GM19023 (cell line): ENCODE measurements around the gene TEAD4.

Experiments
- ATAC-seq: cut with Tn5 transposase; IDR thresholded peaks from one replicate; pipeline ENCODE4 v1.9.1; 2021; ENCODE audit warnings: mild to moderate bottlenecking, moderate library complexity; ENCODE audit not compliant: unreplicated experiment

The TEAD4 gene

GRCh38 chr12:2999265-2999841 lies 40.2 kb downstream of the TEAD4 start:
- ATAC-seq: no peak

GRCh38 chr12:3000548-3001275 lies 41.5 kb downstream of the TEAD4 start:
- no peak for ATAC-seq

DNA sequence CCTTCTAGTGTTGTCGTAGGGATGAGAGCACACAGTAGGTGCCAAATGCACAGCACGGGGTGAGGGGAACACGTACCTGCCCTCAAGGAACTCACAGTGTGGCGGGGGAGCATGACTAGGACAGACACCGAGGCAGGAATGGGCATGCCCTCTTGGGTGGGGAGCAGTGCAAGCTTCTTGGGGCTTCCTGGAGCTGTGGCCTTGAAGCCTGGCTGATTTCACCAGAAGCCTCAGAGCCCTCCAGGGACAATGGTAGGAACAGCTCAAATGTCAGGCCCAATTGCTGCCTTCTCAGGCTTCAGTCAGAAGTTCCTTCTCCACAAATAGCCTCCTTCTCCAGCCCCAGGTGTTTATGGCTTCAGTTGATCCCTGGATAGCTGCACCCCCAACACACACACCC lies 43.4 kb downstream of the TEAD4 start:
- ATAC-seq: no peak

DNA sequence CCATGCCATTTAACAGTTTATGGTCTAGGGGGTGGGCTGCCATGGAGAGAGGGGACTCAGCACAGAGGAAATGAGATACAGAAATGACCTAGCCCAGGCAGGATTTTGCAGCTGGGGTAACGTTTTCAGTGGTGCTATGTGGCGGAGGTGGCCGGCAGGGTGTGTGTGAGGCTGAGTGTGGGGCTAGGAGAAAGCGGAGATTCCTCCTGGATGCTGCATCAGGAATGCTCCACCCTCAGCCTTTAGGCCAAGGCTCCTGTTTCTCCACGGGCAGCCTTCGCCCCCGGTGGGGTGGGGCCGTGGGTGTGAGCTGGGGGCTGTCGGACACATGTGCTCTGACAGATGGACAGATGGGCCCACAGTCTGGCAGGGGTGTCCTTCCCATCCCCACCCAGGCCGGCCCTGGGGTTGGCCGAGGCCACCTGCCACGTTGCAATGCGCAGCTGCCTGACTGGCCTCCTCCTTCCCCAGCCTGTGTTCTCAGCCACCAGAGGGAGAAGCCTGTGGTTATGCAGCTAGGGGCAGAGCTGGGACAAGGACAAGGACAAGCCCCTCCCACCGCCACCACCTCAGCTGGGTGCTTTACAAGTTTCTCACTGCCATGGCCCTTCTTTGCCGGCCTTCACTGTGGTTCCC lies 44.3 kb downstream of the TEAD4 start:
- ATAC-seq: no peak

DNA sequence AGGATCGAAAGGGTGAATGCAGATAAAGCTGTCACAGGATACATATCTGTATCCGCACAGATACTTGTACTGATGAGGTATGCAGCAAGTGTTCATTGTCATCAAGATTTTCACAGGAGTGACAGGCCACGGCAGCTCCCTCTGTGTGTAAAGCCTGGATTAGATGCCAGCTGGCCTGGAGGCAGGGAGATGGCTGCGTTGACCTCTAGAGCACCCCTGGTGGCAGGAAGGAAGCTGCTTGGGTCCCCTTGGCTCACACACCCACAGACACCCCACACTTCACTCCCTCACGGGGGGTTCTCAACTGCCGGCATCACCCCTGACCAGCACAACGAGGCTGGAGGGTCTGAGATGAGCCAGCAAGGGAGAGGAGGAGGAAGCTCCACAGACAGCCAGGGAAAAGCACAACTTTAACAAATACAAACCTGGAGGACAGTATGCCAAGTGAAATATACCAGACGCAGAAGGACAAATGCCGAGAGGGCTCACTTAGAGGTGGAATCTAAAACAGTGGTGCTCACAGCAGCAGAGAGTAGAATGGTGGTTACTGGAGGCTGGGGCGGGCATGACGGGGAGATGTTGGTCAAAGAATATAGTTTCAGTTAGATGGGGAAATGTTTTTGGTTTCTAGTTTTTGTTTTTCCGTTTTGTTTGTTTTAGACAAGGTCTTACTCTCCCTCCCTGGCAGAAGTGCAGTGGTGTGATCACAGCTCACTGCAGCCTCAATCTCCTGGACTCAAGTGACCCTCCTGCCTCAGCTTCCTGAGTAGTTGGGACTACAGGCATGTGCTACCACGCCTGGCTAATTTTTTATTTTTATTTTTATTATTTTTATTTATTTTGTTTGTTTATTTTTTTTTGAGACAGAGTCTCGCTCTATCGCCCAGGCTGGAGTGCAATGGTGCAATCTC lies 45.7 kb downstream of the TEAD4 start:
- no peak for ATAC-seq

GRCh38 chr12:3005736-3006135 lies 46.5 kb downstream of the TEAD4 start:
- no peak for ATAC-seq

GRCh38 chr12:3009780-3010179 lies 50.6 kb downstream of the TEAD4 start:
- ATAC-seq: no peak

DNA sequence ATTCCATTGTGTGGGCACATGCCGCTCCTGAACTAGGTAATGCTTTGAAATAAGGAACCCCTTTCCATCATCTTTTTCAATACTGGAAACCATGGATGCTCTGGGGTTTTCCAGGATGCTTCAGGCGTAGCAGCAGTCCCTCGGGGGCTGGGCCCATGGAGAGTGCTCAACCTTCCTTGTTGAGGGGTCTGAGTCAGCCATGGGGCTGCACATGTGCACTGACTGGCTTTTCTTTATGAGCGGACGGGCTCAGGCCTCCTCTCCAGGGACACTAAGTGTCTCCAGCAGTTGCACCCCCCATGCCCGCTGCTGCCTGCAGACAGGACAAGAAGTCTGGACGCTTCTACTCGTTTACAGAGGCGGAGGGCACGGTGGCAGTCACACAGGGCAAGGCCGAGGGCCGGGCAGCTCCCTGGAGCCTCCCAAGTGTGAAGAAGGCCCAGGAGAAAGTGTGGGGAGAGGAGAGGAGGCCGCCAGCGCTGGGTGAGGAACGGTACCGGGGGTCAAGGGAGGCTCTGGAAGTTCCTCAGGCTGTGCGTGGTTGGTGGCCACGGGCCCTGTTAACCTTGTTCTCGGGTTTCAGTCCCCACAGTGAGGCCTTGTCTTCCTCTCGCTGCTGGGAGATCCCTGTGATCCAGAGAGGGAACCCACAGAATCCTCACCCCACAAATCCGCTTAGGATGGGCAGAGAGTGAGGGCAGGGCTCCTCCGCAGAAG lies 51.2 kb downstream of the TEAD4 start:
- no peak for ATAC-seq

- no peak for ATAC-seq
These were observed 53.6 kb downstream of the TEAD4 start for GRCh38 chr12:3012786-3013185.

- ATAC-seq: no peak
These were observed 55.4 kb downstream of the TEAD4 start for GRCh38 chr12:3014641-3015040.

DNA sequence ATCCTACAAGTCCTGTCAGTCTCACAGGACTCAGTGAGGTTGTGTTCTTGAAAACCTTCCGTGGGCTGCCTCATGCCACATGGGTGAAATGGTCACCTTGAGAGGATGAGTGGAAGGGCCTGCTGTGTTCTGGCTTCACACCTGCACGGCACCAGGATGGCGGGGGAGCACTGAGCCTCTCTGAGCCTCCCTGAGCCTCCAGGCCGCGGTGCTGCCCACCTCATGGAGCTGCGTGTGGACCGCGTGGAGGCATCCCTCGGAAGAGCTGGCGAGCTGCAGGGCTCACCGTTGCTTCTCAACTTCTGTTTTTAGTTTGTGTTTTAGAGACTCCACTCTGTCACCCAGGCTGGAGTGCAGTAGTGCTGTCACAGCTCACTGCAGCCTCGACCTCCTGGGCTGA lies 56.2 kb downstream of the TEAD4 start:
- no peak for ATAC-seq

DNA sequence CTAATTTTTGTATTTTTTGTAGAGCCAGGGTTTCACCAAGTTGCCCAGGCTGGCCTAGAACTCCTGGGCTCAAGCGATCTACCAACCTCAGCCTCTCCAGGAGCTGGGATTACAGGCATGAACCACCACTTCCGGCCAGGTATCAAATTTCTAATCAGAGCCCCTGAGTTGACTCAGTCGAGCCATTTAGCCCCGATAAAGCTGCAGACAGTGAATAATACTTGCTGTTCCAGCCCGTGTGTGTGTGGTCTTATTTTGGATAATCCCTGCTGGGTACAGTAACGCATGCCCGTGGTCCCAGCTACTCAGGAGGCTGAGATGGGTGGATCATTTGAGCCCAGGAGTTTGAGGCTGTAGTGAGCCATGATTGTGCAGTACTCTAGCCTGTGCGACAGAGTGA lies 57.0 kb downstream of the TEAD4 start:
- no peak for ATAC-seq

- ATAC-seq: no peak
These were observed 58.1 kb downstream of the TEAD4 start for GRCh38 chr12:3017281-3017680.

- ATAC-seq: no peak
These were observed 59.2 kb downstream of the TEAD4 start for GRCh38 chr12:3018284-3019004.

GRCh38 chr12:3019005-3019680 lies 59.9 kb downstream of the TEAD4 start:
- ATAC-seq: no peak

DNA sequence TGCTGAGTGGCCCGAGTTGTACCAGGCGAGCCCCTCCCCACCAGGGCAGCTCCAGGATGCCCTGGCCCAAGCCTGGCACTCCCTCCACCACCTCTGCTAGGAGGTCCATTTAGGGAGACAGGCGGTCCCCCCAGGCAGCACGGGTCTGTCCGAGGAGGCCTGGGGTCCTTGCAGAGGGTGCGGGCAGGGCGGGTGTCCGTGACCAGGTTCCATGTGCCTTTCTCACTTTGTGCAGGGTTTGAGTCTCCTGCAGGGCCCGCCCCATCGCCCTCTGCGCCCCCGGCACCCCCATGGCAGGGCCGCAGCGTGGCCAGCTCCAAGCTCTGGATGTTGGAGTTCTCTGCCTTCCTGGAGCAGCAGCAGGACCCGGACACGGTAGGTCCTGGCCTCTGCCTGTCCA lies 61.2 kb downstream of the TEAD4 start:
- ATAC-seq: no peak

DNA sequence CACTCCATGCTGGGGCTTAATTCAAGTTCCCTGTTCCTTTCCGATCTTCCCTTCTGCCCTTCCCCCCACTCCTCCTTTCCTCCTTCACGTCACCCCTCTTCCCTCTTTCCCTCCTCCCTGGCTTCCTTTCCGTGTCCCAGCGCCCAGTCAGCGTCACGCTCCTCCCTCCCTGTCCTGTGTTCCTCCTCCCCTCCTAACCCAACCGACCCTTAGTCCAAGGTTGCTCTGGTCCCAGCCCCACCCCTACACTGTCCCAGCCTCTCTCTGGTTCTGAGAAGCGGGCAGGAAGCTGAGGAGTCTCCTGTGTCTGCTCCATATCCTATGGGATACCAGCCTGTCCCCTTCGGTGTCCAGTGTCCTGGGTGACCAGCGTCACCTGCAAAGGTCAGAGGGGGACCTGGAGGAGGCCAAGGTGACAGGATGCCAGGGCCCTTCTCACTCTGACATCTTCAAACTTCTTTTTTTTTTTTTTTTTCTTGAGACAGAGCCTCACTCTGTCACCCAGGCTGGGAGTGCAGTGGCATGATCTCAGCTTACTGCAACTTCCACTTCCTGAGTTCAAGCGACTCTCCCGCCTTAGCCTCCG lies 61.7 kb downstream of the TEAD4 start:
- no peak for ATAC-seq

- no peak for ATAC-seq
These were observed 63.2 kb downstream of the TEAD4 start for GRCh38 chr12:3022411-3022810.

- no peak for ATAC-seq
These were observed 63.8 kb downstream of the TEAD4 start for GRCh38 chr12:3022961-3023360.
